Neural crest cell (in vitro differentiated cells): Measurements from ENCODE around the gene ADAMTS13. TPM values are rescaled to one million over a fixed set of nuclear protein-coding genes. Genes with fewer than 3 reads are reported as not detected.

Experiments used
- DNase-seq: peaks from one replicate; pipeline ENCODE4 v3.0.0; 2021; ENCODE audit warnings: low read depth, mixed read lengths, low spot score
- H3K27ac Mint-ChIP-seq: one replicate; pipeline ENCODE4 v1.8.0; 2021; ENCODE audit warnings: mild to moderate bottlenecking, mixed read lengths; ENCODE audit not compliant: unreplicated experiment
- H3K27me3 Mint-ChIP-seq: 2 replicates; pipeline ENCODE4 v1.8.0; 2021; ENCODE audit warnings: low read depth, mild to moderate bottlenecking, mixed read lengths
- H3K36me3 Mint-ChIP-seq: 2 replicates; pipeline ENCODE4 v1.8.0; 2021; ENCODE audit warnings: low read depth, mild to moderate bottlenecking, mixed read lengths
- H3K4me1 Mint-ChIP-seq: 2 replicates; pipeline ENCODE4 v1.8.0; 2021; ENCODE audit warnings: mixed read lengths
- H3K4me3 Mint-ChIP-seq: one replicate; pipeline ENCODE4 v1.8.0; 2021; ENCODE audit warnings: mild to moderate bottlenecking, mixed read lengths
- H3K9me3 Mint-ChIP-seq: 2 replicates; pipeline ENCODE4 v1.8.0; 2021; ENCODE audit warnings: mixed read lengths
- total RNA-seq: library from RNA; stranded (reverse); gene quantifications from 2 replicates; pipeline ENCODE4 v1.2.1, GENCODE V29; 2021
- TF ChIP-seq, protein P1 (sequence below): fragments of 200-600 bp; sonication (generic); conservative IDR thresholded peaks from 2 replicates; pipeline ENCODE4 v1.5.0; 2021; ENCODE audit warnings: antibody characterized with exemption, mild to moderate bottlenecking

ADAMTS13 gene
- total RNA-seq, 1 donor from 2014 or later = 6.0 TPM

DNA sequence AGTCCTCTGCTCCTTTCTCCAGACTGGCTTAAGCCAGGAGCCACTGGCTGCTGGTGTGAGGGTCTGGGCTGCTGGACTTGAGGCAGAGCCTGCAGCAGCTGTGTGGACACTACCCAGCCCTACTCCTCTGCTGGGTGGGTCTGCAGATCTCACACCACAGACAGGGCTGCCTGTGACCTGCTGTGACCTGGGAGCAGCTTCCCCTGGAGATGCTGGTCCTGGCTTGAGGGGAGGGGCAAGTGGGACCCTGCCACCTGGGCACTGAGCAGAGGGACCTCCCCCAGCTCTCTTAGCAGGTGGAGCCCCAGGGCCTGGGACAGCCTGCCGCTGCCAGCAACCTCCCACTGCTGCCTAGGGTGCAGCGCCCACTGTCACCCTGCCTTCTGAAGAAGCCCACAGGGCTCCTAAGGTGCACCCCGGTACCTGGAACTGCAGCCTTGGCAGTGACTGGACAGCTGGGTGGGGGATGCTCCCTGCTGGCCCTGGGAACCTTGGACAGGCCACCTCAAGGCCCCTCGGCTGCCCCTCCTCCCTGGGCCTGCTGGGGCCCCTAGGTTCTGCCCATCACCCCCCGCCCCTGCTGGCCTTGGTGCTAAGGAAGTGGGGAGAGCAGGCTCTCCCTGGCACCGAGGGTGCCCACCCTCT is 46.7 kb downstream of the ADAMTS13 start:
- TF ChIP-seq, protein P1, sequence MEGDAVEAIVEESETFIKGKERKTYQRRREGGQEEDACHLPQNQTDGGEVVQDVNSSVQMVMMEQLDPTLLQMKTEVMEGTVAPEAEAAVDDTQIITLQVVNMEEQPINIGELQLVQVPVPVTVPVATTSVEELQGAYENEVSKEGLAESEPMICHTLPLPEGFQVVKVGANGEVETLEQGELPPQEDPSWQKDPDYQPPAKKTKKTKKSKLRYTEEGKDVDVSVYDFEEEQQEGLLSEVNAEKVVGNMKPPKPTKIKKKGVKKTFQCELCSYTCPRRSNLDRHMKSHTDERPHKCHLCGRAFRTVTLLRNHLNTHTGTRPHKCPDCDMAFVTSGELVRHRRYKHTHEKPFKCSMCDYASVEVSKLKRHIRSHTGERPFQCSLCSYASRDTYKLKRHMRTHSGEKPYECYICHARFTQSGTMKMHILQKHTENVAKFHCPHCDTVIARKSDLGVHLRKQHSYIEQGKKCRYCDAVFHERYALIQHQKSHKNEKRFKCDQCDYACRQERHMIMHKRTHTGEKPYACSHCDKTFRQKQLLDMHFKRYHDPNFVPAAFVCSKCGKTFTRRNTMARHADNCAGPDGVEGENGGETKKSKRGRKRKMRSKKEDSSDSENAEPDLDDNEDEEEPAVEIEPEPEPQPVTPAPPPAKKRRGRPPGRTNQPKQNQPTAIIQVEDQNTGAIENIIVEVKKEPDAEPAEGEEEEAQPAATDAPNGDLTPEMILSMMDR = no peak
- Mint-ChIP-seq H3K4me1 (no peaks in the 10 kb centered on the region), H3K27ac (no peak overlapping the region), H3K9me3 (no peaks in the 10 kb centered on the region), H3K27me3 (peaks cover 2% of the 10 kb centered on the region), H3K36me3 (no peaks in the 10 kb centered on the region), H3K4me3 (no peak overlapping the region)
- no peak for DNase-seq

DNA sequence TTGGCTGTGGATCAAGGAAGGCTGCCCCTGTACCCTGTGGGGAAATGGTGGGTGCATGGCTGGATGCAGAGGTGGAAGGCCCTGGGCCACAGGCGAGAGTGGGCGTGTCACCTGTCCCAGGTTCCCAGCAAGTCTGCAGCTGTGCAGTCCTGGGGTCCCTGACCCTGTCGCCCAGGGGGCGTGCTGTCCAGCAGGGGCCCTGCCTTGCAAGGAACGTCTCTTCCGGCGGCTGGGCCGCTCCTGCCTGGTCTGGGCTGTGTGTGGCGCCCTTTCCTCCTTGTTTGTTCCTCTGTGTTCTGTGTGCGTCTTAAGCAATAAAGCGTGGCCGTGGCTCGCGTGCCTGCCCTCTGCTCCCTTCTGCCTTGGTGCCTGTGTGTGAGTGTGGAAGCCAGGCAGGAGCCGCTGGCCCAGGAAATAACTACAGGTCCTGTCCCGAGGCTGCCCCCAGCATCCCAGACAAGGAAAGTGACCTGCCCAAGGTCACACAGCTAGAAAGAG is 48.3 kb downstream of the ADAMTS13 start:
- Mint-ChIP-seq H3K27ac (no peak overlapping the region), H3K36me3 (no peaks in the 10 kb centered on the region), H3K4me3 (peak overlapping the region; percentile 83), H3K4me1 (no peaks in the 10 kb centered on the region), H3K9me3 (no peaks in the 10 kb centered on the region), H3K27me3 (peaks cover 2% of the 10 kb centered on the region)
- TF ChIP-seq, protein P1 = no peak
- DNase-seq = no peak

DNA sequence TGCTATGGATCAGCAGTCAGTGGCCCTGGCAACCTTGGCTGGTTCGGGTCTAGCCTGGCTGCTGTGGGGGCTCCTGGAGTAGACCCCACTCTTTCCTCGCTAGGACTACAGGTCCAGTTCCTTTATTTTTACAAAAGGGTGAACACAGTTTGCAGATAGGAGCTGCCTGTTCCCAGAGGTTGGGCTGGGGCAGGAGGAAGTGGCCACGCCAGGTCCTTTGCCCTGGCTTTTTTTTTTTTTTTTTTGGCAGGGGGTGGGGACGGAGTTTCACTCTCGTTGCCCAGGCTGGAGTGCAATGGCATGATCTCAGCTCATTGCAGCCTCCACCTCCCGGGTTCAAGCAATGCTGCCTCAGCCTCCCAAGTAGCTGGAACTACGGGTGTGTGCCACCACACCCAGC is 48.8 kb downstream of the ADAMTS13 start:
- Mint-ChIP-seq H3K36me3 (no peaks in the 10 kb centered on the region), H3K4me1 (no peaks in the 10 kb centered on the region), H3K27ac (no peak overlapping the region), H3K9me3 (no peaks in the 10 kb centered on the region), H3K4me3 (peak overlapping the region; percentile 83), H3K27me3 (peaks cover 2% of the 10 kb centered on the region)
- DNase-seq = no peak
- TF ChIP-seq, protein P1 = no peak

DNA sequence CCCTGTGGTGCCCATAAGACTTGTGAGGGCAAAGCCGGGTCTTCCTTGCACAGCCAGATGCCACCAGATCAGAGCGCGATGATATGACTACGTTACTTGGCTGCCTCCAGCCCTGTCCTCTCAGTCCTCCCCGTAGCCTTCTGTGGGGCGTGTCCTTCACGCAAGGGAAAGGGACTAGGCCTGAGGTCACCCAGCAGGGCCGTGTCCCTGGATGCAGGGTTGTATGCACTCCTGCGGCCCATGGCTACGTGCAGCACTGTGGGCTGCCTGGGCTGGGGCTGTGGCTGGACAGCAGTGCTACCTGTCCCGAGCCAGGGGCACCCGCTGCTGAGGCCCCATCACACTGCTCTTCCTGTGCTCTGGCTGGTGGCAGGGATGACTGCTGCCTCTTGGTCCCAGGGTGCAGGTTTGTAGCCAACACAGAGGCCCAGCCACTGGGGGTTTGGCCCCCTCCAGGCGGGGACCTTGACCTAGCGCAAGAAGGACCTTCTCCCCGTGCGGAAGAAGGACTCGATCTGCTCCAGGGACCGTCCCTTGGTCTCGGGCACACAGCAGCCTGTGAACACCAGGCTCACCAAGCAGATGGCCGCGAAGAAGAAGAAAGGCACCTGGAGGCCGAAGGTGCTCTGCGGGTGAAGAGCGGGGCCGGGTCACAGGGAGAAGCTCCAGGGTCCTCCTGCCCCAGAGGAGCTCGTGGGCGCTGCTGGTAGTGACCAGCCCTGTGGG is 49.5 kb downstream of the ADAMTS13 start:
- TF ChIP-seq, protein P1 = no peak
- Mint-ChIP-seq H3K9me3 (no peaks in the 10 kb centered on the region), H3K27ac (no peak overlapping the region), H3K27me3 (peaks cover 2% of the 10 kb centered on the region), H3K36me3 (no peaks in the 10 kb centered on the region), H3K4me1 (no peaks in the 10 kb centered on the region), H3K4me3 (peak overlapping the region; percentile 61)
- no peak for DNase-seq

DNA sequence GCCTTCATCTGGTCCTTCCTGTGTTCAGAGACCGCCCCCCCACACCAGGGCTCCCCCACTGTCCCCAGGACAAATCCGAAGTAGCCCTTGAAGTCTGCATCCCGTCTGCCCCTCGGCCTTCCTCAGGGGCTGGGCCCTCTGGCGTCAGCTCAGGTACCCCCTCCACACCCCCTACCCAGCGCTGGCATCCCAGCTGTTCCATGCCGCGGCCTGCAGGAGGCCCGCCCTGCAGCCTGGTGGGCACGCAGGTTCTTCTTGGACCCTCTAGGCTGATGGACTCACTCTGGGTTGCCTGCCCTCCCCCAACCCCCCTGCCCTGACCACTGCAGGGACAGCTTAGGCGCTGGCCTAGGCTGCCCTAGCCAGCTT is 50.1 kb downstream of the ADAMTS13 start:
- no peak for DNase-seq
- TF ChIP-seq, protein P1 = no peak
- Mint-ChIP-seq H3K27me3 (peaks cover 2% of the 10 kb centered on the region), H3K4me3 (no peak overlapping the region), H3K27ac (no peak overlapping the region), H3K9me3 (no peaks in the 10 kb centered on the region), H3K36me3 (no peaks in the 10 kb centered on the region), H3K4me1 (no peaks in the 10 kb centered on the region)
